ENCODE data around the gene SOX1.

DNA sequence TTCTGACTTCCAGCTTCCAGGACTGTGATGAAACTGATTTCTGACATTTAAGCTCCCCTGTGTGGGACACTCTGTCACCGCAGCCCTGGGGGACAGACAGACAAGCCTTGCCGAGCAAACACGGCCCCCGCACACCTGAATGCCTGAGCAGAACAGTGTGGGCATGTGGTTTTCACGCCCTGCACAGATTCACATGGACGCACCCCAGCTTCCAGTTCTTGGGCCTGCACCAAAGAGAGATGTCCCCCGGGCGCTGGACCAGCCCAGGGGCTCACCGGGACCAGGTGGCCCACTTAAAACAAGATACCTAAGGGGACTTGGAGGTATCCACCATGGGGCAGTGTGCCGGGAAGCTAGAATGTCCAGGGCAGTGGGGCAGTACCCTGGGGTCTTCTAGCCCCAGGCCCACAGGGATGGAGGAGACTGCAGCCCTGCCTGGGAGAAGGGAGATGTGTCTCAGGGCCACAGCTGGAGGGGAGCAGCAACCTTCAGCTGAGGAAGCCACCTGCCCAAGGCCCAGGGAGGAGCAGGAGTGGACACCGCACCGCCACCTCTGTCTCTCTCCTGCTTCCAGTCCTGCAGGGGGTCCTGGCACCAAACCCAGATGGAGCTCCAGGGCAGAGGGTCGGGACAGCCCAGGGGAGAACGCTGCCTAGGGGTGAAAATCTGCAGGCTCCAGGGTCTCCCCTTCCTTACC is 50.5 kb downstream of the SOX1 start:
- TF ChIP-seq, protein P1, sequence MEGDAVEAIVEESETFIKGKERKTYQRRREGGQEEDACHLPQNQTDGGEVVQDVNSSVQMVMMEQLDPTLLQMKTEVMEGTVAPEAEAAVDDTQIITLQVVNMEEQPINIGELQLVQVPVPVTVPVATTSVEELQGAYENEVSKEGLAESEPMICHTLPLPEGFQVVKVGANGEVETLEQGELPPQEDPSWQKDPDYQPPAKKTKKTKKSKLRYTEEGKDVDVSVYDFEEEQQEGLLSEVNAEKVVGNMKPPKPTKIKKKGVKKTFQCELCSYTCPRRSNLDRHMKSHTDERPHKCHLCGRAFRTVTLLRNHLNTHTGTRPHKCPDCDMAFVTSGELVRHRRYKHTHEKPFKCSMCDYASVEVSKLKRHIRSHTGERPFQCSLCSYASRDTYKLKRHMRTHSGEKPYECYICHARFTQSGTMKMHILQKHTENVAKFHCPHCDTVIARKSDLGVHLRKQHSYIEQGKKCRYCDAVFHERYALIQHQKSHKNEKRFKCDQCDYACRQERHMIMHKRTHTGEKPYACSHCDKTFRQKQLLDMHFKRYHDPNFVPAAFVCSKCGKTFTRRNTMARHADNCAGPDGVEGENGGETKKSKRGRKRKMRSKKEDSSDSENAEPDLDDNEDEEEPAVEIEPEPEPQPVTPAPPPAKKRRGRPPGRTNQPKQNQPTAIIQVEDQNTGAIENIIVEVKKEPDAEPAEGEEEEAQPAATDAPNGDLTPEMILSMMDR (IDR thresholded peaks at IDR 0.05; ENCODE audit: extremely low read depth in 1 of 2, insufficient read depth in 1 of 2, low read depth in 1 of 2, low read length in 2 of 2) = no peak
- no peak for TF ChIP-seq POLR2A (IDR thresholded peaks at IDR 0.05; ENCODE audit: low read depth, low read length)
- no peak for TF ChIP-seq POLR2AphosphoS5 (IDR thresholded peaks at IDR 0.05; ENCODE audit: insufficient read depth, low read depth, low read length)
- no peak for TF ChIP-seq EZH2 (IDR thresholded peaks at IDR 0.05; ENCODE audit: borderline replicate concordance, low read depth, low read length, severe bottlenecking)
- TF ChIP-seq FOS (IDR thresholded peaks at IDR 0.05; ENCODE audit: borderline replicate concordance, insufficient read depth, low read length) = no peak
- TF ChIP-seq GATA2 (IDR thresholded peaks at IDR 0.05; ENCODE audit: insufficient read depth, insufficient read length, low read depth, low read length) = no peak
- TF ChIP-seq JUN (IDR thresholded peaks at IDR 0.05; ENCODE audit: borderline replicate concordance, insufficient read depth, insufficient read length, low read depth) = no peak
- no peak for TF ChIP-seq MYC (IDR thresholded peaks at IDR 0.05; ENCODE audit: low read depth, low read length)
- TF ChIP-seq, protein P2, sequence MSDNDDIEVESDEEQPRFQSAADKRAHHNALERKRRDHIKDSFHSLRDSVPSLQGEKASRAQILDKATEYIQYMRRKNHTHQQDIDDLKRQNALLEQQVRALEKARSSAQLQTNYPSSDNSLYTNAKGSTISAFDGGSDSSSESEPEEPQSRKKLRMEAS (IDR thresholded peaks at IDR 0.05; ENCODE audit: insufficient read depth, insufficient read length) = no peak
